ENCODE results near the gene ODF4.
A peak's percentile ranks its signal among the peaks of the same experiment; 100 is the strongest.
"Not testable (repeated sequence)": the region's sequence is repeated elsewhere in the genome, so short reads cannot be mapped to it uniquely, and the experiment has no call there.

Gene ODF4

GRCh38 chr17:8369944-8370343 lies 30.3 kb downstream of the ODF4 start:
- DNase-seq: no peak

DNA sequence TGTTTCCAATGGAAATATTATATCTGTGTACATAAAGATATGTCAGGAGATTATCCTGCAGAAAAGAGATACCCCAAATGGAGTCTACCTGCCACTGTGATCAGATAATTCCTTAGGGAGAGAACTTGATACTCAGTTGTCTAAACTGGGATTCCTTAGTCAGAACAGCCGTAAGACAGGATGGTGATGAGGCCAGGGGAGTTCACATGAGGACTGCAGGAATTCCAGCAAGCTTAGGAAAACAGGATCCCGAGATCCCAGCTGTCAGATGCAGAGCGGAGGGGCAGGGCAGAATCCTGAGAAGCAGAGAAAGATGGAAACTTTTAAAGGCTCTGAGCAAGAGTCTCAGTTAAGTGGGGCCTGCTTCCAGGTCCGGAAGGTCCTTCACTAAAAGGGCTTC lies 32.1 kb downstream of the ODF4 start:
- no peak for DNase-seq

DNA sequence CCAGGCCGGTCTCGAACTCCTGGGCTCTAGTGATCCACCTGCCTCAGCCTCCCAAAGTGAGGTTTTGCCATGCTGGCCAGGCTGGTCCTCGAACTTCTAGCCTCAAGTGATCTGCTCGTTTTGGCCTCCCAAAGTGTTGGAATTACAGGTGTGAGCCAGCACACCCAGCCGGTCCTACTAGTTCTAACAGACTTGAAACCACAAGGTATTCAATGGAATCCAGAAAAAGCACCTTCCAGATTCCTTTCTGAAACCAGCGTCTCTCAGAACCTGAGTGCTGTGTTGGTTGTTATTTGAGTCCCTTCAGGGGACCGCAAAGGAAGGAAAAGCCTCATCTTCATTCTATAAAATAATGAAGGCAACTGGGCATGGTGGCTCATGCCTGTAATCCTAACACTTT lies 32.8 kb downstream of the ODF4 start:
- DNase-seq: no peak

DNA sequence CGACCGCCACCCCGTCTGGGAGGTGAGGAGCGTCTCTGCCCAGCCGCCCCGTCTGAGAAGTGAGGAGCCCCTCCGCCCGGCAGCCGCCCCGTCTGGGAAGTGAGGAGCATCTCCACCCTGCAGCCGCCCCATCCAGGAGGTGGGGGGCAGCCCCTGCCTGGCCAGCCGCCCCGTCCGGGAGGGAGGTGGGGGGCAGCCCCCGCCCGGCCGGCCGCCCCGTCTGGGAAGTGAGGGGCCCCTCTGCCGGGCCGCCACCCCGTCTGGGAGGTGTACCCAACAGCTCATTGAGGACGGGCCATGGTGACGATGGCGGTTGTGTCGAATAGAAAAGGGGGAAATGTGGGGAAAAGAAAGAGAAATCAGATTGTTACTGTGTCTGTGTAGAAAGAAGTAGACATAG lies 34.2 kb downstream of the ODF4 start:
- DNase-seq: not testable (repeated sequence)

DNA sequence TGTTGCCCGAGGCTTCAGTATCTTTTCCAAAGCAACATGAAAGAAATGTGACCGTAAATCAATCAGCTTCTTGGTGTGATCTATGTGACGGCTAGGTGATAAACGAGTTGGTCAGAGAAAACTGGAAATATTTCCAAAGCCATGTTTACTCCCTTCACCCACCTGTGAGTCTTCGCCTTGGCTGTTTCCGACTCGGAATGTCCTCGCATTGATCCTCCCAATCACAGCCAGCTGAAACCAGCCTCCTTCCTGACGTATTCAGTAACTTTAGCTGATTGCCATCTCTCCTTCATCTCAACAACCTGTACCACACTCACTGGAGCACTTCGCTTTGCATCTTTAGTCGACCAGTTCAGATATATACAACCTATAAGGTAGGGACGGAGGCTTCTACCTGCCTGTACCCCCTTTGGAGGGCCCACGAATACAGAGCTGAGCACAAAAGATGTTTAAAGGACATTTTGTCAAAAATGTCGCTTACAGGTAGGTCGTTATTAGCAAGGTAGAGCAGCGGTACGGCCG lies 36.2 kb downstream of the ODF4 start:
- peak; percentile 54 for DNase-seq

DNA sequence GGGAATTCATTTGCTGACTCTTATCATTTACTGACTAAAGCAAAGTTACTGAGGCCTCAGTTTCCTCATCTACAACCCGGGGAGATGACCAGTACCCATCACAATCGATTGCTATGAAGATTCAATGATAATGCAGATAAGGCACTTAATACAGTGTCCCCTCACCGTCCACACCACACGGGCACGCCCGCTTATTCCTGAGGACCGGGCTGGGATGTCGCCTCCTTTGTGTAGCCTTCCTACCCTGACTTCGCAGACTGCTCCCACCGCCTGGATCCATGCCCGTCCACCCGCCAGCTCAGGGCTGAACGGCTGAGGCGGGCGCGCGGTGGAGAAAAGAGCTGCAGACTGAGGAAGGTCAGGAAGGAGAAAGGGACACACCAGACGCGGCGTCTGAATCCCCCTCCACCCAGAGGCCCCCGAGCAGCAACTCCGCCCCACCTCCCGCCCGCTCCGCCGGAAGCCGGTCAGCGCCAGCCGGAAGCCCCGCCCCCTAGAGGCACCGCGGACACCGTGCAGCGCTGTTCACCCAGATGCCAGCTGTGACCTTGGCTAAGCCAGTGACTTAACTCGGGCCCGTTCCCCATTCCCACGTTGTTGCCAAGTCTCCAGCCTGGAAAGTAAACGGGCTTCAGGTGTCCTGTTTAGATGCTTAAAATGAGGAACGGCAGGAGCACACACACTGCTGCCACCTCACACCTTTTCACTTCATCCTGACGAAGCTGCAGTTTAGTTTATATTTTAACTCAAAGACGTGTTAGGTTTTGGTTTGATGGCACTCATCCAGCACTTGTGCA lies 36.8 kb downstream of the ODF4 start, which contains the start of gene KRABD2:
KRABD2 (minus strand) TSS at position 434 of the 797 bp plus-strand sequence.
- peak; percentile 94 for DNase-seq

GRCh38 chr17:8377422-8377821 lies 37.8 kb downstream of the ODF4 start:
- no peak for DNase-seq

- not testable (repeated sequence) for DNase-seq
These were observed 38.5 kb downstream of the ODF4 start for GRCh38 chr17:8378117-8378516.

DNA sequence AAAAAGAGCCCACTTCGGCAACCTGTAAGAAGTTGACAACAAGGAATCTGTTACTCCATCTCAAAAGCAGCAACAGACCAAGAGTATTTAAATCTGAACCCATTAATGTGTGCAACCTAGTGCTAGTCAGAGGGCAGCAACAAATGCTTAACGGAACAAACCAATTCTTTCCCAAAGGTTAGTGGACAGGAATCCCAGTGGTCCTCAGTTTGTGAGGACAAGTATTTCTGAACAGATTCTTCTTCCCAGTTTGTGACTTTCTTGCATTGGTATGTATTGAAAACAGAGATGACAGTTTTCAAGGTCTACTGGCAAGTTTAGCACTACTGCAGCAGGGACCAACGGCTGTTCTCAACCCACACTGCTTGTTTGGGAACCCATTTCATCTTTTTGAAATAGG lies 40.4 kb downstream of the ODF4 start:
- DNase-seq: no peak

- no peak for DNase-seq
These were observed 42.6 kb downstream of the ODF4 start for GRCh38 chr17:8382052-8382879.

GRCh38 chr17:8382880-8383142 lies 43.2 kb downstream of the ODF4 start:
- DNase-seq: no peak

DNA sequence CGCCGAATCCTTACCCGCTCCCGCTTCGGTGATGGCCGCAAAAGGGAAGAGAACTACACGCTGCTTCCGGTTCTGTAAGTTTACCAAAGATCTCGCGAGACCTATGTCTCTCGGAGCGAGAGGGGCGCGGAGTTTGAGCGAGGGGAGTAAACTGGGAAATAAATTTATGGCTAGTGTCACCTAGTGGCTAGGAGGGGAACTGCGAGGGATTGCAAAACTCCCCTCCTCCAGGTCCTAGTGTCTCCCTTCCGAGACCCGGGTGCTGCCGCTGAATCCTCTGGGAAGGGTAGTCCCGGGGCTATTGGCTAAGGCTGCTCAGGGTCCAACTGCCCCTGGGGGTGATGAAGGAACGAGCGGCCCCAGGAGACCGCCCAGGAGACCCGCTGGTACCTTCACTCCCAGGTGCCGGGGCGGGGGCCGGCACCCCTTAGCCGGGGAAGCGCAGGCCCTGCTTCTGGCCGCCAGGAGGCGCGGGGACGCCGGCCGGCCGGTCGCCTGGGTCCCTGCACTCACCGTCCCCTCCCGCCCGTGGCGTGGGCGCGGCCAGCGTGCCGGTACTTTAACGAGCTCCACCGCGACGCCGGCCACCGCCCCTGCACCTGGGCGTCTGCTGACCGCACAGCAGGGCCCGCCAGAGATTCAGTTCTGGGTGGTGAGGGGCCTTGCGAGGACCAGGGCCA lies 43.6 kb downstream of the ODF4 start, which contains the start of gene RPL26:
RPL26 (minus strand) TSS at position 51 of the 680 bp plus-strand sequence. CDS start 883 bp downstream, outside the sequence.
- DNase-seq: peak; percentile 97

DNA sequence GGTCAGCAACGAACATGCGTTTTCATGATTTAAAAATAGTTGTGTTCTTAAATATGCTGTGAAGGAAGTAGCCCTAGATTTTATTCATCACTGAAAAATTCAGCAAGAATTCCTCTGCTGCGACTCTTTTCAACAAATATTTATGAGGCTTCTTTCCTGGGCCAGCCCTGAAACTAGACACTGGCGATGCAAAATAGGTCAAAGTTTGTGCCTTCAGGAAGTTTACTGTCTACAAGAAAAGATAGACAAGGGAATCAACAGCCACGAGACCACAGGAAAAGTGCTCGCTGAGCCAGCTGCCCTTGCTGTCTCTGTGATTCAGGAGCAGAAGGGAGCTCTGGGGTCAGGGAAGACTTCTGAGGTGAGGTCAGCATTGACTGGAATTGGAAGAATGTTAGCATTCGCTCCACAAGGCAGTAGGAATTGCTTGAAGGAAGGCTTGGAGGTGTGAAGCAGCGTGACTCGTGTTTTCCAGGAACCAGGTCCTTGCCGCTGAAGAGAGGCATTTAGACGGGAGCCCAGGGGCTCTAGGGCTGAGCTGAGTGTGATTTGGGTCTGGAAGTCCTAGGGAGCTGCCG lies 45.2 kb downstream of the ODF4 start:
- DNase-seq: no peak

GRCh38 chr17:8386841-8387240 lies 47.2 kb downstream of the ODF4 start:
- no peak for DNase-seq

DNA sequence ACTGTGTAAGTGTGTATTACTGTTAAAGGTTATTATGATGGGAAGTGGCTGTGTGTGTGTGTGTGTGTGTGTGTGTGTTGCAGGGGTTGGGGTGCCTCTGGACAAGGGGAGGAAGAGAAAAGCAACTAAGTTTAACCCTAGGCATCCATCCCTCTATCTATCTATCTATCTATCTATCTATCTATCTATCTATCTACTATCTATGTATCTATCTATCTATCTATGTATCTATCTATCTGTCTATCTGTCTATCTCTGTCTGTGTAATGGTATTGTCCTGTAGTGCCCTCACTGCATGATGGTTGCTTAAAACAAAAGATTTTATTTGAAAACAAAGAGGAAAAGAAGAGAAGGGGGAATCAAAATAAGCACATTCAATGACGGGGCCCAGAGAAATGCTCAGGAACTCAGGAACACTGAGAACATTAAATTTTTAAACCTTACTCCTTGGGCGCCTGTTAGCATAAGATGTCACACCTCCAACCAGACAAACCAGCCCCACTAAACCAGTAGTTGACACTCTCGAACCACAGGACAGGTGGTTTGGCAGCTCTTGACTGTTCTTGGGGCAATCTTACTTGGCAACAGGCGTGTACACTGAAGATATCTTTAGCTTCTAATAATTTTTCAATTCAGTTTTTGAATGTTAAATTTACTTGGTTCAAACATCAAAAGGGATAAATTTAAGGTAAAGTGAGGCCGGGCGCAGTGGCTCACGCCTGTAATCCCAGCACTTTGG lies 48.4 kb downstream of the ODF4 start:
- DNase-seq: no peak

DNA sequence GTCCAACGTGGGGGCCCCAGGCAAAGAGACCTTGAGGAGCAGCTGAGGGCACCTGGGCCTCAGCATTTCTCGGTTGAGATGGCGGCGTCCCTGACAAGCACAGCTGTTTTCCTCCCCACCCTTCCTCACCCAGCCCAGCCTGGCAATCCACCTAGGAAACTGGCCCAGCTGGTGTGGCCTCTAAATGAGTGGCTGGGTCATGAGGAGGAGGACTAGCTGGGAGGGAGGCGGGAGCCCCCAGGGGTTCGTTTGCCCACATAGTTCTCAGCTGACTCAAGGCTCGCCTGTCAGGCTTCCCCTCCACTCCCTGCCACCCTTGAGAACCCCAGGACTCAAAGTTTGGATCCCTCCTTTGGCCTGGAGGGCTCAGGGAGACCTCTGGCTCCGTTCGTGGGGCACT lies 52.1 kb downstream of the ODF4 start:
- DNase-seq: no peak

DNA sequence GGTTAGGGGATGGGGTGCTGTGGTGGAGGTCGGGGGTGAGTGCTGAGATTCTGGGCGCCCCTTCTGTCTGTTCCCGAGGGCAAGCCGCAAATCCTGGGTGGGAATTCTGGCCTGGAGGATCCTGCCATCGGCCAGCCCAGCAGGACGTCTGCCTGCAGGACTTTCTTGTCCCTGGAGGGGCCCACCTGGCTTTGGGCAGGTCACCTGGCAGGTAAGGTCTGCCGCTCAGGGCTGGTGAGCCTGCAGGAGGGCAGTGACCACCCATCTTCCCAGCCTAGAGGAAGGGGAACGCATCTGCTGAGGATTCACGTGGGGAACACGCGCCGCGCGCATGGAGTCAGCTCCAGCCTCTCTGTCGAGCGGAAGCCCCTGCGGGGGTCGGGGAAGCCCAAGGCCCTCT lies 52.6 kb downstream of the ODF4 start:
- no peak for DNase-seq

DNA sequence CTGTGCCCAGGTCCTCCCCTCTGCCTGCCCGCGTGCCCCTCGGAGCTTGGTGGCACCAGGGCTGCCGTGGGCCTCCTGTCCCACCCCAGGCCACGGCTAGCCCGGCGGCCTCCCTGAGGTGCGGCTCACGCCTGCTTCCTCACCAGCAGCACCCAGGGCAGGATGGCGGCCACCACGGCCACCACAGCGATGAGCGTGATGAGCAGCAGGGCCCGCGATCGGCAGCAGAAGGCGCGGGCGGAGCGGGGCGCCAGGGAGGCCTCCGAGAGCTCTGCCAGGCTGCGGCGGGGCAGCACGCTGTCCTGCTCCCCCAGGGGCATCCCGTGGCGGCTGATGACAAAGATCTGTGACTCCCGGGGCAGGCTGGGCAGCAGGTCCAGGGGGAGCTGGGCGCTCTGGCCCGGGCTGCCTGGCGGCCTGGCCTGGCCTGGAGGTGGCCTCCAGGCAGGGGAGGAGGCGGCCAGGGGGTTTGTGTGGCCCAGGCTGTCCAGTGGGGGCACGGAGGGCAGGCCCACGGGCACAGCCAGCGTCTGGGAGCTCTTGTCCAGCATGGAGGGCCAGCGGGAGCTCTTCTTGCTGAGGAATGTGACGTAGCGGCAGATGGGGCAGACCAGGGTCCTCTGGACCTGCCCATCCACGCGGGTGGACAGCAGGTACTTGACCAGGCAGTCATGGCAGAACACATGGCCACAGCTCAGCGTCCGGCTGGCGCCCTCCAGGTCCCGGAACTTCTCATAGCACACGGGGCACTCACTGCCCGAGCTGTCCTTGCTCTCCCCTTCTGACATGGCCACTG lies 53.2 kb downstream of the ODF4 start:
- DNase-seq: no peak

DNA sequence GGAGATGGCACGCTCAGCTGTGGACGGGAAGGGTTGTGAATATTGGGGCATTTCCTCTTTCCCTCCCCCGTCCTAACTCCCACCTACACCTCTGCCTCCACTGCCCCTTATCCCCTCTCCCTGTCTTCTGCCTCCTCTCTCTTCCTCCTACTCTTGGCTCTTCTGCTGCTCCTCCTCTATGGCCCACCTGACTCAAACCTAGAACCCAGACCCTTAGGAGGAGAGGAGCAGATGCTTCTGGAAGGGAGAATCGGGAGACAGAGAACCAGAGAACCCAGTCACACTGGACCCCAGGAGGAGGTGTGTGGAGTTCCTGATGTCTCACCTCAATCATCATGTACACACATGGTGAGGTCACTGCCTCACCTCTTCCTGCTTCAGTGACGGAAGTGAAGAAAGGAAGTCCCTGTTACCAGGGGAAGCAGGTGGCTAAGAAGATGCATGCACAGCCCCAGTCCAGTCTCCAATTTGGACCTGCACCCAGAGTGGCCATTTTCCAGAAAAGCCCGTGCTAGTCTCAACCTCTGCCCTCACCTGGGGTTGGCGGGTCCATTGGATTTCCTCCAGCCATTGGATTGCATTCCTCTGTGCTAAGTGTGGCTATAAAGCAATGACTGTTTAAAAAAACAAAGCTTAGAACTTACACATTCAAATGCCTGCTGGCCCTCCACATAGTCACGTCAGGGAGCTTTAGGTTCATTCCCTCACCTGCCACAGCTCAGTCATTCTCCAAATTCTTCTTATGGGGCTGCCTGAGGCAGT lies 54.0 kb downstream of the ODF4 start:
- no peak for DNase-seq

DNA sequence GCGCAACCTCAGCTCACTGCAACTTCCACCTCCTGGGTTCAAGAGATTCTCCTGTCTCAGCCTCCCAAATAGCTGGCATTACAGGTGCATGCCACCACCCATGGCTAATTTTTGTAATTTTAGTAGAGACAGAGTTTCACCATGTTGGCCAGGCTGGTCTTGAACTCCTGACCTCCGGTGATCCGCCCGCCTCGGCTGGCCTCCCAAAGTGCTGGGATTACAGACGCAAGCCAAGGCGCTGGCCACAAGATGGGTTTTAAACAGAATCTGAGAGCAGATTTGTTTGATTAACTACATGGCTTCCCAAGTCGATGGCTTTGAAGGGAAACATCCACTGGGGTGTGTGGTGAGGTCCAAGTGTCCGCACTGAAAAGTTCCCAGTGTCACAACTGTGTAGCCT lies 54.9 kb downstream of the ODF4 start:
- DNase-seq: not testable (repeated sequence)
